Stimulated activated CD4-positive, alpha-beta T cell treated with anti-CD3 and anti-CD28 coated beads, Interleukin-15, amount 100 ng/mL, for 24 hours (primary cell): ENCODE data around the gene PALD1.

Source experiments
- DNase-seq: peaks from one replicate; pipeline ENCODE4 v3.0.0-alpha.2; 2020

The PALD1 gene

DNA sequence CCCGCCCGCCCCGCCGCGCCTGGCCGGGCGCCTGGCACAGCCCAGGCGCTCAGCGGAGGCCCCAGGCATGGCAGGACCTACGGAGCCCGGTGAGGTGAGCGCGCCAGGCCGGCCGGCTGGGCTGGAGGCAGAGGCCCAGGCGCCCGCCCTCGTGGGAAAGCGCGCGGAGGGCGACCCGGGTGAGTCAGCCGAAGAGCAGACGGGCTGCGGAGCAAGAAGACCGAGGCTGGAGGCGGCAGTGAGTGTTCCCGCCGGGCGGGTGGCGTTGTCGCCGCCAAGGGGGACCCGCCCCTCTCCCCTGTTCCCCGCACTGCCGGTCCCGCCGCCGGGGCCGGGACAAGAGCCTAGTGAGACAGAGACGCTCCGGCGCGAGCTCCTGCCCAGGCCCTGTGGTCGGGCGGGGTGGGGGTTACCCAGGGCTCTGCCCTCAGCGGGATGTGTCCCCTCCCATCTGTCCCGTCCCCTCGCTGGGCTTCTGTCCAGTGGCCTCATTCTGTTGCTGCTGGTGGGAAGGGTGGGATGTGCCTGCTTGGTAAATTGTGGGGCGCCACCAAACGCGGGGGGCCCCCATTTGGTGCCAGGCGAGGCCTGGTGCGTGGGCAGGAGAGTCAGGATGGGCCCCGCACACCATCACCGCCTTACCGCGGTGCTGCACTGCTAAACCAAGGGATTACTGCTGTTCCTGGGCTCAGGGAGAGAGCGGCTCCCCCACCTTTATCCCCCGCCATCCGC, 20.1 kb upstream of the PALD1 start:
- peak; percentile 77 for DNase-seq

DNA sequence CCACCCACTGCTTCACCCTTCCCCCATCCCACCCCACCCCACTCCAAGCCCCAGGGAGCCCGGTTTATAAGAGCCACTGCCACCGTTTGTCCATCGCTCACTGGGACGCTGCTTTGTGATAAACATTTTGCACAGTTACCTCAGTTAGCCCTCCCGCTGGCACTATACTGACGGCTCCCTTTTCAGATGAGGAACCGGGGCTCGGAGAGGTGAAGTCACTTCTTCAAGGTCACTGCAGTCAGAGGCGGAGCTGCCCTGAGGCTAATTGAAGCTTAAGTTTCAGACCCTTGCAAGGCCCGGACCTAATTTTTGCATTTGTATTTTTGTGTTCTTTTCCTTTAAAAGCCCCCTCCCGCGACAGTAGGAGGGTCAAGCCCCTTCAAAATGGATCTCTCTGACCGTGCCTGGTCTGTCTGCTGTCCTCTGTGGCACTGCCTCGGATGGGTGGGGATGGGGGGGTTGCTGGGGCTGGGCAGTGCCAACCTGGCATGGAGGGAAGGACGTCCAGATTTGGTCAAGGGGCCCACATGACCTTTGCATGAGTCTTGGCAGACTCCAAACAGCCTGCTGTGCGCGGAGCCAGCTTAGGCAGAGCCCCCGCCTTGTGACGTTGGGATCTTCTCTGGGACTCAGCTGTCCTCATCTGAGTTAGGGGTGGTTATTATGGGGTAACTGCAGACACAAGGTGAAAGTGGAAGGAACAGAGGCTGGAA, 19.4 kb upstream of the PALD1 start:
- no peak for DNase-seq

DNA sequence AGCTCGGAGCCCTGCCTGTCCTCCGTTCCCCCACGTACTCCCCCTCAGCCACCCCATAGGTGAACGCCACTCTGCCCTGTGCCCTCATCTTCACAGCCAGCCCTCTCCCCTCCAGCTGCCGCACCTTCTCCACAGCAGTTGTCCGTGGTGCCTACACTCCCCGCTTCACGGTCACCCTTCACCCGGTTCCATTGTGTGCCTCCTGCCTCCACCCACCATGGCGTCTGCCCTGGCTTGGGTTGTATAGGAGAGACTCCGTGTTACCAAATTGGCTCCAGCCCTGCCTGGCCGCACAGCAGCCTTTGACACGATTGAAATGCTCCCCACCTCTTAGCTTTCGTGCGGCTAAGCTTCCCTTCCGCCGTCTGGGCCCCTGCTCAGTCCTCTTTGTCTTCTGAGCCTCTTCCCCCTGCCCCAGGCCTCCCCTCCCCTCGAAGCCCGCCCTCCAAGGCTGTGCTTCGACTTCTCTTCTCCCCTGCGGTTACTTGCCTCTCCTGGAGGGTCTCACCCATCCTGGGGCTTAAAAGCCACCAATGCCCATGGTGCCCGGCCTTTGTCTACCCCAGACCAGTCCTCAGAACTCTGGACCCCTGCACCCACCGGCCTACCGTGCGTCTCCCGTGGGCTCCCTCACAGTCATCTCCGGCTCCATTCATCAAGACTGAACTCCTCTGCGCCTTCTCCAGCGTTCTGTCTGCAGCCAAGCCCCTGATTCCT, 18.6 kb upstream of the PALD1 start:
- DNase-seq, result no peak

DNA sequence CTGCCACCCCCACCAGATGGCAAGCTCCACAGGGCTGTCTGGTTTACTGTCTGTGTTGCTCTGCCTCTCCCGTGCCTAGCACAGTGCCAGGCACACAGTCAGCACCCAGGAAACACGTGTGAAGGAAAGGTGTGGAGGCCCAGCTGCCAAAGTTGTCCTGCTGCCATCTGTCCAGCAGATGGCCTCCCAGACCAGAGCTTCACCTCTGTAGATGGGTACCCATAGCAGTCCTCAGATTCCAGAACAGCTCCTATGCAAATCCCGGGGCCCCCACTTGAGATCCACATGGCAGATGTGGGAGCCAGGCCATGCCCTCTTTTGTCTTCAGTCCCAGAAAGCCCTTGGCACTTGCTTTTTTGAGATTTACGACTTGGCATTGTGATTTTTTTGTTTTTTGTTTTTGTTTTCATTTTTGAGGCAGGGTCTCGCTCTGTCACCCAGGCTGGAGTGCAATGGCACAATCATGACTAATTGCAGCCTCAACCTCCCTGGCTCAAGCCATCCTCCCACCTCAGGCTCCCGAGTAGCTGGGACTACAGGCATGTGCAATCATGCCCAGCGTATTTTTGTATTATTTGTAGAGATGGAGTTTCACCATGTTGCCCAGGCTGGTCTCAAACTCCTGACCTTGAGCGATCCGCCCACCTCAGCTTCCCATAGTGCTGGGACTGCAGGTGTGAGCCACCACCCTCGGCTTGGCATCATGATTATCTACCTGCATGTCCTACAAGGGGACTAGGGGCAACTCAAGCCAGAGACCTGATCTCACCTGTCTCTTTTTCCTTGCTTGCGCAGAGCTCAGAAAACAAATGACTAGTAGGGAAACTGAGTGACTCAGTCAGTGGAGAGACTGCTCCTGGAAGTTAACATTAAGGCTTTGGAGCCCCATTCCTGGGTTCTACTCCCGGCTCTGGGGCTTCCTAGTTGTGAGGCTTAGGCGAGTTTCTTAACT, 16.9 kb upstream of the PALD1 start:
- DNase-seq, result peak; percentile 66

DNA sequence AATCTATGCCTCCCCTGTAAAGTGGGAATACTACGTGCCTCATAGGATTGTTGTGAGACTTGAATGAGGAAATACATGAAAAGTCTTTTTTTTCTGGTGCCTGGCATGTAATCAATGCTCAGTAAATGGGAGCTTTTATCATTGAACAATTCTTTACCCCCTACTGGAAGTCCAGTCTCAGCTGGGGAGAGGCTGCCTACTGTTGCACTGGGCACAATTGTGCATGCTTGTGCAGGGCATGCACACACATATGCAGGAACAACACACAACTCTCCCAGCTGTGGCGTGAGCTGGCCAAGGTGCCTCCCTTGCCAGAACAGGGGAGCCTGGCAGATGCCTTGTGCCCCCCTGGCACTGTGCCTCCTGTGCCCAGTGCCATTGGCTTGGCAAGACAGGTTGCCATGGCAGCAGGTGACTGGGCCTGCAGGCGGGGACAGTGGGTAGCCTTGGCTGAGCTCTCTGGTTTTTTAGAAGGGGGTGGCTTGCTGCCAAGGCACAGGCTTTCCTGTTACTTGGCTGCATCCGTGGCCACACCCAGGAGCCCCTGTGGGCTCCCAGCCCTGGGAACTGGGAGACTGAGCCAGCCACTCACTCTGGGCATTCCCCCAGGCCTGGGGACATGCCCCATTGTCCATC, 16.1 kb upstream of the PALD1 start:
- no peak for DNase-seq

DNA sequence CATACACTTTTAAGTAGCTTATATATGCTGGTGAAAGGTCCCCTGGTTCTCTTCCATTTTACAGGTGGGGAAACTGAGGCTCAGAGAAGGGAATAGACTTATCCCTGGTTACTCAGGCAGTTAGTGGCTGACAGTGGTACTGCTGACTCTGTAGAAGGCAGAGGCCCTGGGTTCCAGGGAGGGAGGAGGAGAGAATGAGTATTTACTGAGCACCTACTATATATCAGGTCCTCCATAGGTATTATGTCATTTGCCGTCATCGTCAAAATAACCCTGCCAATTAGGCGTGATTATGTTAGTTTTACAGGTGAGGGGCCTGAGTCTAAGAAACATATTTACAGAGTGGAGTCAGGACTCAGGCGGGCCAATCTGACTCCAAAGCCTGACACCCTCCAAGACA, 13.3 kb upstream of the PALD1 start:
- DNase-seq, result no peak

DNA sequence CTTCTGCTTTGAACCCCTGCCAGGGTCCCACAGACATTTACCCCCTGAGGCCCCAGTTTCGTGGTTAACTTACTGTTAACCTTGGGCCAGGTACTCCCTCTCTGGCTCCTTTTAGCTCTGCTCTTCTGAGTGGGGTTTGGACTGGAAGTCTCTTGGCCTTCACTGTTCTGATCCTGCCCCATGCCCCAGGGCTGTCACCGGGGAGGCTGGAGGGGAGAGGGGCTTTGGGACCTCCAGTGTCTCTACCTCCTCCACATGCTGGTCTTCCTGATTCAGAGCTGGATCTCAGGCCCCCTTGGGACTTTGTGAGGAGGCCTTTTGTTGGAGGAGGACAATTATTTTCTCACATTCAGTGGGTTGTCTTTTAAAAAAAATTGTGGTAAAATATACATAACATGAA, 12.7 kb upstream of the PALD1 start:
- DNase-seq, result no peak

DNA sequence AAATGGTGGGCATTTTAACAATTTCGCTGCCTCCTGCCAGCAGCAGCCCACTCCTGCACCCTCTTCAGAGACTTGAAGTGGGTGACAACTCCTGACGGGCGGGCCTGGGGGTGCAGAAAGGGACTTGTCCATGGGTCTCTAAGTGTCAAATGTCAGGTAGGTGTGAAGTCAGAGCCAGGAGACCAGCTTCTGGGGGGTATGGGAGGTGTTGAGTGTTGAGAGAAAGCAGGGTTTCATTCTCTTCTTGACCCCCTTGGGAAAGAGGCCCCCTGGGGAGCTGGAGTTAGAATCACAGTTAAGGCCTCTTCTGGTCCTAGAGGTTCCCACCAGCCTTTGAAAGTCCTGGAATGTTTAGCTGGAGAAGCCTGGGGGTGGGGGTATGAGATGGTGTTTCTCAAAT, 11.6 kb upstream of the PALD1 start:
- DNase-seq, result no peak

DNA sequence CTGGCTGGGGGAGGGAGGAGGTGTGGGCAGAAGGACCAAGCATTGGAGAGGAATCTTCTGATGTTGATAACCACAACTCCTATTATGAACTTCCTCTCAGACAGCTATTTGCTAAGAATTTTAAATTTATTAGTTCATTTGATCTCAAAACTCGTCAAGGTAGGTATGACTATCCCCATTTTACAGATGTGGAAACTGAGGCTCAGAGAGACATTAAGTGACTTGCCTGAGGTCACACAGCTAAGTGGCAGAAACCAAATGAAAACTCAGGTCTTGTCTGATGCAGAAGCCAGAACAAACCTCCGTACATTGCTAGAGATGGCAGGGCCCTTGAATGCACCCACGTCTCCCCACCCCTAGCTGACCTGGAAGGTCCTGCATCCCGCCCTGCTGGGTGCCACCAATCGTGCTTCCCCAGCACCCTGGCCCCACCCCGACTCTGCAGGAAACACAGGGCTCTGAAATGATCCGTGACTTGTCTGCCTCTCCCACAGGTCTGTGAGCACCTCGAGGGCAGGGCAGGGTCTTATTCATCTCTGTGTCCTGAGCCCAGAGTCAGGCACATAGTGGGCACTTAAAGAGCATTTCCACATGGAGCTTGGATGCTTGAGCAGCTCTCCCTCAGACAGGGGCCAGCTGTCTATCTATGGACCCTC, 5.6 kb upstream of the PALD1 start:
- no peak for DNase-seq

DNA sequence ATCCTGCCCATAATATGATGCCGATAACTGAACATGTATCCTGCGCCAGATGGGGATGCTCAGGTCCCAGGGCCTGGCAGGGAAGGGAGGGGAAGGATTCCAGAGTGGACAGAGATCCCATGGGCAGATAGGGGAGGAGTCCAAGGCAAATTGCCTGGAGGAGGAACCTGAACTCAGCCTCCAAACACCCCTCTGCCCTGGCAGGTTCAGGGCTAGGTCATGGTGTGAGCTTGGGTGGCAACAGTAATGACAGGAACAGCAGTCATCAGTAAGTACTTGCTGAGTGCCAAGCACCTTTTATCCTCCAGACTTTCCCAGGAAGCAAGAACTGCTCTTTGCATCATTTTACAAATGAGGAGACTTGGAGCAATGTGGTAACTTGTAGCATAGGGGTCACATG, 3.8 kb upstream of the PALD1 start:
- no peak for DNase-seq

DNA sequence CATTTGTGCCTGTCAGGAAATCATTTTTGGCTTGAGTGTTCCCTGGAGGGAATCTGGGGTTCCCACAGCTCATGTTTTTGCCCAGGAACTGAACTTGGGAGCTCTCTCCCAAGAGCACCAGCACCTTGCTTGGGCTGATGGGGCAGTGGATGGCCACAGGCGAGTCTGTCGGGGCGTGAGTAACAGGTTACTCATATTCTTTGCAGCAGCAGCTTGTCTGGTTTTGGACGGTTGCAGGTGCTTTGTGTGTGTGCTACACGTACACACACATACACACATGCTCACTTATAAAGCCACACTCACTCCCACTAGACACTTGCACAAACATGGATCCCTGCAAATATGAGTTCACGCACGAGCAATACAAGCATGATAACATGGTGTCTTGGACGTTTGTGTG, 2.9 kb upstream of the PALD1 start:
- no peak for DNase-seq

DNA sequence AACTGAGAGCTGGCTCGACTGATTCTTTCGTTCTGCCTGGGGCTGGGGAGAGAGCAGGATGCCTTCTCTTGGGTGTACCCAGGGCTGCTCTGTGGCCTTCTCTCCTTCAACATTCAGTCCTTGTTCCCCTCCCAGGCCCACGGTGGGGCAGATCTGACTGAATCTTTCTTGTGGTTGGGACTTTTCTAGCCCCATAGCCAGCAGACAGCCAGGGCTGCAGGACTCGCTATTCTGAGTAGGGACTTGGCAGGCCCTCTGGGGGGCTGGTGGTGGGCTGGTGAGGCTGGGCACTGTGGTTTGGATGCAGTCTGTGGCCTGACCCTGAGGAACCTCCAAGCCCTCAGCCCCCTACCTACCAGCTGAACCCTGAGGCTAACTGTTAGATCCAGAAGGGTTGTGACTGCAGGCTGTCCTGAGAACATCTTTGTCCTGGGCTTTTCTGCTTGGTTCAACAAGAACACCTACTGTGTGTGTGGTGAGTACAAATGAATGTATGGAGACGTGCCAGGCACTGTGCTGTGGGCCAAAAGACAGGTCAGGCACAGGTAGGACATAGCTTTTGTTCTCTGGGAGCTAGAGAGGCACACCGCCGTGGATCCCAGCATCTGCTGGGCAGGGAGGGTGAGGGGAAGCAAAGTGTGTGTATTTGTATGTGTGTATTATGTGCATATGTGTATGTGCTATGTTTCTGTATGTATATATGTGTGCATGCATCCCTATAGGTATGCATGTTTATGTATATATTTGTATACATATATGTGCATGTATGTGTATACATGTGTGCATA, 2.1 kb upstream of the PALD1 start:
- DNase-seq, result no peak

DNA sequence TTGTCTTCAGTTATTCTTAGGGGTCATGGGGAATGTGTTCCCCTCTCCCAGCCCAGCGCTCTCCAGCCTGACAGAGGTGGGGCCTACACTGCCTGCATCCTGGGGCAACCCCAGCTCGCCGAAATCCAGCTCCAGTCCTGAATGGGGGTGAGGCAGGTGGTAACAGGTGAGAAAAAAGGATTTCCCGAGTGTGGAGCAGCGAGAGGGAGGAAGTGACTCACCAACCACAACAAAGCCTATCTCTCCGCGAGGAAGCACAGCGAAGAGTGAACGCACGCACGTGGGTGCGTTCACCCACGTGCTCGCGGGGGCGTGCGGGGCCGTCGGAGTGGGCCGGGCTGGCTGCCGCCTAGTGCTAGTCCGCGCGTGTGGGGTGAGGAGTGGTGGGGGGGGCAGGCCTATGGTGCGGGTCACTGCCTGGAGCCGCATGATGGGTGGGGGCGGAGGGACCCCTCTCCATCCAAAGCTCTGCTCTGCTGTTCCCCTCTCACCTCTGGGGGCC, 855 bp upstream of the PALD1 start:
- peak; percentile 84 for DNase-seq

DNA sequence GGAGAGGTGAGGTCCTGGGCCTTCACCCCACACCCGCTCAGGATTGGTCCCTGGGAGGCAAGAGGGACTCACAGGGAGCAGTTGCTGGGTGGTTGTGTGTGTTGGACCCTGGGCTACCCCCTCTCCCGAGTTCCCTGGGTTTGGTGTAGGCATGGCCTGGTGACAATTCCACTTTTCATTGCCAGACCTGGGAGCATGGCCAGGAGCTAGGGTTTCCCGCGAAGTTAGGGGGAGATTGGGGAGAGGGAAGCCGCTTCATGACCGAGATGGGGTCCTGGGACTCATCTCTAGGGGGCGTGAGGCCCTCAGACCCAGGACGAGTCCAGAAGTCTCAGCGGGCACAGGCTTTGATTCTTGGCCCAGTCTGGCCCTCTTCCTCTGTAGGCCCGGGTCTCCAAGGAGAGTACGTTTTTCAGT, 606 bp downstream of the PALD1 start:
- no peak for DNase-seq

DNA sequence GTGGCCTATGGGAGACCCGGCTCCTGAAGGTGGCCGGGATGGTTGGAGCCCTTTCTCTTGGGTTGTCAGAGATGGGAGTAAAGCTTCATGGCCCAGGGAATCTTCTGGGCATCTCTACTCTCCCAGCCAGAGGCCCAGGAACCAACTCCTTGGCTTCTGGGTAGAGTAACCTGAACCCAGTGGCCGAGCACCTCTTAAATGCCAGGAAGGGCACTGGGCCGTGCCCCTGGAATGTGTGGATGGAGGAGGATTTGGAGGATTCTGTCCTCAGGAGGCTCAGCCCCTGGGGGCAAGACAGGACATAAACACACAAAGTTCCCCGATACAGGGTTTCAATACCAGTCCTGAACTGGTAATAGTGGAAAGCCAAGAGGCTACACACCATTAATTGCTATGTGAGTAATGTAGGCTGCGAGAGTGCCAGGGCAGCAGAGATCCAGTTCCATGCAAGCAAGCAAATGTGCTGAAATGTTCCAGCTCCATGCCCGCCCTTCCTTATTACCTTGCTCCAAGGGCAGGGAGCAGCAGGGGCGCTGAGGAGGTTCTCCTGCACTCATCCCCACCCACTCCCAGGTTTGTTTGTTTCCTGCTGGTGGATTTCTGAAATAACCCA, 1.2 kb downstream of the PALD1 start:
- DNase-seq, result no peak

DNA sequence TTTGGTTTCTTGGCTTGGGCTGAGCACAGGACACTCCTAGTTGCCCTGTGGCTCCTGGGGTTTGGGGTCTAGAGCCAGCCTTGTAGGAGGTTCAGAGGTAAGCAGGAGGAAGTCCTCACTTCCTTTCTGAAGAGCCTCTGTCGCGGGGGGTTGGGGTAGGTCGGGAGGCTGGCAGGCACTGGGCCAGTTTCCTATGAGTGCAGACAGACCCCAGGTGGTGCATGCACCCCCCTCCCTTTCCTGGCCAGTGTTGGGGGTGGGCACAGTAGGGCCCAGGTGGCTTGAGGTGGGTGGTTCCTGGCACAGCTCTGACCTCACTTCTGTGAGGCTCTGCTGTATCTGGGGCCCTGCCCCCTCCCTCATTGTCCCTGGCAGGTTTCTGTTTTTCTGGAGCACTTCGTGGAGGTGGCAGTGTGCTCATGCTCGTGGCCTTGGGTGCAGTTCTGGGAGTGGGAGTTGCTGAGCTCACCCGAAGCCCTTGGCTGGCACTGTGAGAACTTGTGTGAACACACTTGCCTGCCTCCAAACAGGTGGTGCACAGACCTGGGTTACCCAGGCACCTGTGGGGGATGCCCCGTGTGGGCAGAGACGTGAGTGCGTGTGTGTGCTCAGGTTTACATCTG, 1.8 kb downstream of the PALD1 start:
- peak; percentile 31 for DNase-seq

DNA sequence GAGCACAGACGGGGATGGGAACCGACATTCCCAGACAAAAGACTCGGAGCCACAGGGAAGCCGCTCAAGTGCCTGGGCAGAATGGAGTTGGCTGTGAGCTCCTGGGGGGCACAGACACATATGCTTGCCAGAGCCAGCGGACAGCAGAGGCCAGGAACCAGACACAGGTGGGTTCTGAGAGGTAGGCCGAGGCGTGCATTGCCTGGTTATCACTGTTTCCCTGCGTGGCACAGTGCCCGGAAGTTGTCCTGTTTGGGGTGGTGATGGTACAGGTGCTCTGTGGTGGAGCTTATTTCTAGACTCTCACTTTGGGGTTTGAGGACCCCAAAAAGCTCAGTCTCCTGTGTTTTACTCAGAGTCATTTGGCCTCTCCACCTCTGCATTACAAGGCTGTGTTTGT, 2.5 kb downstream of the PALD1 start:
- no peak for DNase-seq

DNA sequence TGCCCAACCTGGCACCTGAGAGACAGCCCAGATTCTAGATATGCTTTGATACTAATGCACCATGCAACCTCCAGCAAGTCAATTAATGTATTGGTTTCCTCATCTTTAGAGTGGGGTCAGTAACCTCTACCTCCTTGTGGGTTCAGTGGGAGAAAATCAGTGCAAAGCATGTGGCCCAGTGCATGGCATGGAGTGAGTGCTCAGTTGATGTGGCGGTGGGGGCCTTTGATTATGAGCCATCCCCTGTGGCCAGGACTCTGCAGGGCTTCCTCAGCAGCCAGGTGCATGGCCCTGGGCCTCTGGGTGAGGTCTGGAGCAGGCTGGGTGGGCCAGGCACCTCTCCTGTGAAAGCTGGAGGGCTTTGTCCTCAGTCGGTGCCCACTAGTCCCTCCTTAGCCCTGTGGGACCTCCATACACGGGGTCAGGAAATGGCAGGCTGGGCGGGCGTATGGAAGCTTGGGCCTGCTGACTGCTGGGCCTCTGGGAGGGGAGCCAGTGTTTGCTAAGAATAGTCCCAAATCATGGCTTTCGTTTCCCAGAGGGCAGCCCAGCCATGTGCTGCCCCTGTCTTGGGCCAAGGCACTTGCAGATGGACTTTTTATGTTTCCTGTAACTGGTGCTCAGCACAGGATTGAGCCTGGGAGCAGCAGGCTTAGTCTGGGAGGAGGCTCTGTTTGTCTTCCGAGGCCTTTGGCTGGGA, 3.4 kb downstream of the PALD1 start:
- DNase-seq, result no peak
